ENCODE measurements around the gene CBARP.

DNA sequence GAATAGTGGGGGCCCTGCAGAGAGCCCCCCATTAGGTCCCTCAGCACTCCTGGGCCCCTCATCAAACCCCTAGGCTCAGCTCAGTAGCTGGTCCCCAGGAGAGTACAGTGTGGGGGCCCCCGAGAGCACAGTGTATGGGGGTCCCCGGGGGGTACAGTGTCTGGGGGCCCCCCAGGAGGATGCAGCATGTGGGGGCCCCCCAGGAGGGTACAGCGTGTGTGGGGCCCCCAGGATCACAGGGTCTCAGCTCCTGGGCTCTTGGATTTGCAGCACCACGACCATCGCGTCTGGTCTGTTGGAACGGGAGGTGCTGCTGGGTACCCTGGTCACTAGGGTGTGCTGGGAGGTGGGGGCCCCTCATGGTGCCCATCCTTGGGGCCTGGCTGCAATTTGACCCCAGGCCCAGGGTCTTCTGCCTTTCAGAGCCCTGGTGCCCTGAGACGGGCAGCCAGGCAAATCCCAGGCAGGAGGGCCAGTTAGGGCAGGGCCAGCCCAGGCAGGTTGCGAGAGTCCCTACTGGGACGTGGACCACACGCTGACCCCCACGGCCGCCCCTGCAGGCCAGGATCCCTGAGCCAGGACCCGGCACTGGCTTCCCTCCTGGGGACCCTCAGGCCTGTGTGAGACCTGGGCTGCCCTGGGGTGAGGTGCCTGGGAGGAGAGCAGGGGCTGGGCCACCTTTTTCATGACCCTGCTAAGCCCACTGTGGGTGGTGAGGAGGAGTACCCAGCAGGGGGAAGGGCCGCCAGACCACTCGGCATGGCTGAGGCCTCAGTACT, 13.6 kb downstream of the CBARP start:
- TF ChIP-seq TEAD4 (CRISPR knock-in tag; IDR thresholded peaks at IDR 0.05) (no peak), GABPB1 (CRISPR knock-in tag; IDR thresholded peaks at IDR 0.05) (no peak), ZNF317 (CRISPR knock-in tag; IDR thresholded peaks at IDR 0.05; ENCODE audit: borderline replicate concordance, low read depth) (no peak), FOXJ3 (CRISPR knock-in tag; IDR thresholded peaks at IDR 0.05; ENCODE audit: borderline replicate concordance) (no peak), ELF4 (CRISPR knock-in tag; IDR thresholded peaks at IDR 0.05; ENCODE audit: low read depth) (no peak), CREB1 (CRISPR knock-in tag; IDR thresholded peaks at IDR 0.05) (no peak), FOXK1 (CRISPR knock-in tag; IDR thresholded peaks at IDR 0.05) (no peak), JUN (CRISPR knock-in tag; IDR thresholded peaks at IDR 0.05) (no peak)
- TF ChIP-seq, protein P1, sequence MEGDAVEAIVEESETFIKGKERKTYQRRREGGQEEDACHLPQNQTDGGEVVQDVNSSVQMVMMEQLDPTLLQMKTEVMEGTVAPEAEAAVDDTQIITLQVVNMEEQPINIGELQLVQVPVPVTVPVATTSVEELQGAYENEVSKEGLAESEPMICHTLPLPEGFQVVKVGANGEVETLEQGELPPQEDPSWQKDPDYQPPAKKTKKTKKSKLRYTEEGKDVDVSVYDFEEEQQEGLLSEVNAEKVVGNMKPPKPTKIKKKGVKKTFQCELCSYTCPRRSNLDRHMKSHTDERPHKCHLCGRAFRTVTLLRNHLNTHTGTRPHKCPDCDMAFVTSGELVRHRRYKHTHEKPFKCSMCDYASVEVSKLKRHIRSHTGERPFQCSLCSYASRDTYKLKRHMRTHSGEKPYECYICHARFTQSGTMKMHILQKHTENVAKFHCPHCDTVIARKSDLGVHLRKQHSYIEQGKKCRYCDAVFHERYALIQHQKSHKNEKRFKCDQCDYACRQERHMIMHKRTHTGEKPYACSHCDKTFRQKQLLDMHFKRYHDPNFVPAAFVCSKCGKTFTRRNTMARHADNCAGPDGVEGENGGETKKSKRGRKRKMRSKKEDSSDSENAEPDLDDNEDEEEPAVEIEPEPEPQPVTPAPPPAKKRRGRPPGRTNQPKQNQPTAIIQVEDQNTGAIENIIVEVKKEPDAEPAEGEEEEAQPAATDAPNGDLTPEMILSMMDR (IDR thresholded peaks at IDR 0.05) = no peak
- TF ChIP-seq, protein P2, sequence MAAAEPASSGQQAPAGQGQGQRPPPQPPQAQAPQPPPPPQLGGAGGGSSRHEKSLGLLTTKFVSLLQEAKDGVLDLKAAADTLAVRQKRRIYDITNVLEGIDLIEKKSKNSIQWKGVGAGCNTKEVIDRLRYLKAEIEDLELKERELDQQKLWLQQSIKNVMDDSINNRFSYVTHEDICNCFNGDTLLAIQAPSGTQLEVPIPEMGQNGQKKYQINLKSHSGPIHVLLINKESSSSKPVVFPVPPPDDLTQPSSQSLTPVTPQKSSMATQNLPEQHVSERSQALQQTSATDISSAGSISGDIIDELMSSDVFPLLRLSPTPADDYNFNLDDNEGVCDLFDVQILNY (CRISPR knock-in tag; IDR thresholded peaks at IDR 0.05) = no peak
- TF ChIP-seq, protein P3, sequence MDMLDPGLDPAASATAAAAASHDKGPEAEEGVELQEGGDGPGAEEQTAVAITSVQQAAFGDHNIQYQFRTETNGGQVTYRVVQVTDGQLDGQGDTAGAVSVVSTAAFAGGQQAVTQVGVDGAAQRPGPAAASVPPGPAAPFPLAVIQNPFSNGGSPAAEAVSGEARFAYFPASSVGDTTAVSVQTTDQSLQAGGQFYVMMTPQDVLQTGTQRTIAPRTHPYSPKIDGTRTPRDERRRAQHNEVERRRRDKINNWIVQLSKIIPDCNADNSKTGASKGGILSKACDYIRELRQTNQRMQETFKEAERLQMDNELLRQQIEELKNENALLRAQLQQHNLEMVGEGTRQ (CRISPR knock-in tag; IDR thresholded peaks at IDR 0.05) = no peak
